Suprapubic skin (tissue), 4 donors: Measurements from ENCODE around the gene CFAP58.

Source experiments
- CTCF ChIP-seq, 2 donors: fragments of 200-600 bp in 1 of 2; fragments of 450-650 bp in 1 of 2; sonication (generic) in 1 of 2; IDR thresholded peaks; one replicate each; pipeline ENCODE4 v1.5.1; 2016 to 2019; ENCODE audit warnings: antibody characterized with exemption in 2 of 2, mild to moderate bottlenecking in 1 of 2, moderate library complexity in 1 of 2
- POLR2A ChIP-seq, 2 donors: fragments of 450-650 bp; IDR thresholded peaks; one replicate each; pipeline ENCODE4 v1.6.1; 2017; ENCODE audit warnings: antibody characterized with exemption in 2 of 2, mild to moderate bottlenecking in 2 of 2, moderate library complexity in 2 of 2
- POLR2AphosphoS5 ChIP-seq, 3 donors: sonication (generic); formaldehyde crosslinking; IDR thresholded peaks; one replicate each; pipeline ENCODE4 v1.6.1; 2017; ENCODE audit warnings: antibody characterized with exemption in 3 of 3

- TF ChIP-seq POLR2A (IDR thresholded peaks at IDR 0.05) (no peak), CTCF (IDR thresholded peaks at IDR 0.05) (no peak), POLR2AphosphoS5 (IDR thresholded peaks at IDR 0.05) (no peak)
Observed at GRCh38 chr10:104367904-104368303, 14.3 kb downstream of the CFAP58 start.
